ENCODE data around the gene PRELID3B.
"Not testable (repeated sequence)": the region's sequence is repeated elsewhere in the genome, so short reads cannot be mapped to it uniquely, and the experiment has no call there.

Gene PRELID3B

GRCh38 chr20:59047938-59048680 lies 5.5 kb upstream of the PRELID3B start:
- DNase-seq: no peak

- no peak for DNase-seq
Observed at GRCh38 chr20:59046862-59047261, 4.3 kb upstream of the PRELID3B start.

GRCh38 chr20:59044796-59045195 lies 2.2 kb upstream of the PRELID3B start:
- DNase-seq: no peak

- no peak for DNase-seq
Observed at GRCh38 chr20:59044295-59044694, 1.7 kb upstream of the PRELID3B start.

- DNase-seq: no peak
Observed at GRCh38 chr20:59043698-59044097, 1.1 kb upstream of the PRELID3B start.

- peak; percentile 95 for DNase-seq
Observed at GRCh38 chr20:59042796-59043631, 428 bp upstream of the PRELID3B start.

- not testable (repeated sequence) for DNase-seq
Observed at GRCh38 chr20:59041487-59041886, 1.1 kb downstream of the PRELID3B start.

GRCh38 chr20:59040667-59041066 lies 1.9 kb downstream of the PRELID3B start:
- DNase-seq: no peak

GRCh38 chr20:59039233-59039632 lies 3.4 kb downstream of the PRELID3B start:
- DNase-seq: no peak

GRCh38 chr20:59037386-59037785 lies 5.2 kb downstream of the PRELID3B start:
- no peak for DNase-seq

- no peak for DNase-seq
Observed at GRCh38 chr20:59035381-59035780, 7.2 kb downstream of the PRELID3B start.

GRCh38 chr20:59033616-59034165 lies 8.9 kb downstream of the PRELID3B start:
- DNase-seq: no peak

- no peak for DNase-seq
Observed at GRCh38 chr20:59033093-59033492, 9.5 kb downstream of the PRELID3B start.

- DNase-seq: no peak
Observed at GRCh38 chr20:59032713-59033059, 9.9 kb downstream of the PRELID3B start.

GRCh38 chr20:59032023-59032712 lies 10.4 kb downstream of the PRELID3B start, which contains the start of gene ATP5F1E:
TSS of gene ATP5F1E (minus strand) at chr20:59032335. CDS start at chr20:59032251, 84 bp downstream.
- DNase-seq: peak; percentile 98

GRCh38 chr20:59031564-59032022 lies 11.0 kb downstream of the PRELID3B start:
- no peak for DNase-seq

- no peak for DNase-seq
Observed at GRCh38 chr20:59030911-59031563, 11.5 kb downstream of the PRELID3B start.

- no peak for DNase-seq
Observed at GRCh38 chr20:59028812-59029211, 13.8 kb downstream of the PRELID3B start.

GRCh38 chr20:59027741-59028320 lies 14.8 kb downstream of the PRELID3B start:
- DNase-seq: no peak

GRCh38 chr20:59026904-59027740 lies 15.5 kb downstream of the PRELID3B start:
- no peak for DNase-seq

GRCh38 chr20:59025511-59025910 lies 17.1 kb downstream of the PRELID3B start:
- DNase-seq: no peak

Data from stimulated activated CD4-positive, alpha-beta T cell treated with anti-CD3 and anti-CD28 coated beads, Interleukin-4, amount 100 ng/mL, for 1 hour (primary cell).